Measurements from ENCODE around the gene SGK1. TPM values are rescaled to one million over a fixed set of nuclear protein-coding genes. Genes with fewer than 3 reads are reported as not detected.
"Not testable (repeated sequence)": the region's sequence is repeated elsewhere in the genome, so short reads cannot be mapped to it uniquely, and the experiment has no call there.

SGK1 gene
- total RNA-seq, 2 donors from 2014 or later = 63.5 to 728 TPM

GRCh38 chr6:134205366-134205765, 112.5 kb downstream of the SGK1 start:
- DNase-seq (no peak), ATAC-seq (no peak)
- intact Hi-C loops (cut with DNase I, micrococcal nuclease) = no loop called here

DNA sequence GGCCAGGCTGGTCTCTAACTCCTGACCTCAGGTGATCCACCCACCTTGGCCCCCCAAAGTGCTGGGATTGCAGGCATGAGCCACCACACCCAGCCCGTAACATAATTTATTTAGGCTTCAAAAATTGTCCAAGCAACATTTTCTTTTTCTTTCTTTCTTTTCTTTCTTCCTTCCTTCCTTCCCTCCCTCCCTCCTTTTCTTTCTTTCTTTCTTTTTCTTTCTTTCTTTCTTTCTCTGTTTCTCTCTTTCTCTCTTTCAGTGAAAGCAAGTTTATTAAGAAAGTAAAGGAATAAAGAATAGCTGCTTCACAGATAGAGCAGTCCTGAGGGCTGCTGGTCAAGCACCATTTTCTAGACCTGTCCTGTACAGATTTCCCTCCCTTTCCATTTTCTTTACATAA, 113.2 kb downstream of the SGK1 start:
- intact Hi-C loops (cut with DNase I, micrococcal nuclease); DNase-seq; ATAC-seq: not testable (repeated sequence)

DNA sequence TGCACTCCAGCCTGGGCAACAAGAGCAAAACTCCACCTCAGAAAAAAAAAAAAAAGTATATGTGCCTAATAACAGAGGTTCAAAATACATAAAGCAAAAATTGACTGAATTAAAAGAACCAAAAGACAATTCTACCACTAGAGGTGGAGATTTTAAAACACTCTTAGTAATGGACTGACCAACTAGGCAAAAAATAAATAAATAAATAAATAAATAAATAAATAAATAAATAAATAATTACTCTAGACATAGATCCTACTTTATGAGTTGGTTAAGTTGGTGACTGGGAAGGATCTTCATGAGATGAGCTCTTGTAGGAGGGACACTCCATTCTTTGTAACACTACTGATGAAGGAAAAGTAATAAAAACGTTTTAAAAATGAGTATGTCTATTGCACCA, 113.9 kb downstream of the SGK1 start:
- ATAC-seq (no peak), DNase-seq (no peak)
- intact Hi-C loops (cut with DNase I, micrococcal nuclease) = no loop called here

- DNase-seq (no peak), ATAC-seq (no peak)
- intact Hi-C loops (cut with DNase I, micrococcal nuclease) = no loop called here
Measured at GRCh38 chr6:134201716-134202115, 116.2 kb downstream of the SGK1 start.

GRCh38 chr6:134199848-134200606, 117.9 kb downstream of the SGK1 start:
- ATAC-seq = no peak
- DNase-seq = no peak
- intact Hi-C loops (cut with DNase I, micrococcal nuclease) = no loop called here

- ATAC-seq (no peak), DNase-seq (no peak)
- intact Hi-C loops (cut with DNase I, micrococcal nuclease) = no loop called here
Measured at GRCh38 chr6:134198093-134198492, 119.8 kb downstream of the SGK1 start.

GRCh38 chr6:134197685-134198084, 120.2 kb downstream of the SGK1 start:
- ATAC-seq; intact Hi-C loops (cut with DNase I, micrococcal nuclease); DNase-seq: not testable (repeated sequence)

DNA sequence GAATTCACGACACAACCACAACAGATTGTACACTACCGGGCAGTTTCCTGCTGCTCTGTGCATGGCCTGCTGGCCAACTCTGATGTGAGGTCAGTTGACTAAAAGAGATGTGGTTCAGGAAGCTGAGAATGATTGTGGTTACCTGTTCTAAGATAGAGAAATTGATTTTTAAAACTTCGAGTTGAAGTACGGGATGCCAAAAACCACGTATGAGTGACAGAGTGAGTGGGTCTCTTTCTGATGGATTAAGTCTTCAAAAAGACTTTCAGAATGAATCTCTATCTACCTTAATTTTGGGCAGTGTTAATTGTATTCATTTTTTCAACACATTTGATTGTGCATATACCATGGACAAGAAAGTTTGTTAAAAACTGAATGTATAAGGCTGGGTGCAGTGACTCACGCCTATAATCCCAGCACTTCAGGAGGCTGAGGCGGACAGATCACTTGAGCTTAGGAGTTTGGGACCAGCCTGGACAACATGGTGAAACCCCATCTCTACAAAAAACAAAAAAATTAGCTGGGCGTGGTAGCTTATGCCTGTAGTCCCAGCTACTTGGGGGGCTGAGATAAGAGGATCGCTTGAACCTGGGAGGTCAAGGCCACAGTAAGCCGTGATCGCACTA, 121.2 kb downstream of the SGK1 start:
- no peak for ATAC-seq
- DNase-seq = no peak
- intact Hi-C loops (cut with DNase I, micrococcal nuclease) = no loop called here

- ATAC-seq (no peak), DNase-seq (no peak)
- intact Hi-C loops (cut with DNase I, micrococcal nuclease) = no loop called here
Measured at GRCh38 chr6:134195985-134196384, 121.9 kb downstream of the SGK1 start.

GRCh38 chr6:134195164-134195906, 122.6 kb downstream of the SGK1 start:
- ATAC-seq (no peak), DNase-seq (no peak)
- intact Hi-C loops (cut with DNase I, micrococcal nuclease) = no loop called here

- intact Hi-C loops (cut with DNase I, micrococcal nuclease) = no loop called here
- no peak for DNase-seq
- no peak for ATAC-seq
Measured at GRCh38 chr6:134193536-134194498, 124.1 kb downstream of the SGK1 start.

DNA sequence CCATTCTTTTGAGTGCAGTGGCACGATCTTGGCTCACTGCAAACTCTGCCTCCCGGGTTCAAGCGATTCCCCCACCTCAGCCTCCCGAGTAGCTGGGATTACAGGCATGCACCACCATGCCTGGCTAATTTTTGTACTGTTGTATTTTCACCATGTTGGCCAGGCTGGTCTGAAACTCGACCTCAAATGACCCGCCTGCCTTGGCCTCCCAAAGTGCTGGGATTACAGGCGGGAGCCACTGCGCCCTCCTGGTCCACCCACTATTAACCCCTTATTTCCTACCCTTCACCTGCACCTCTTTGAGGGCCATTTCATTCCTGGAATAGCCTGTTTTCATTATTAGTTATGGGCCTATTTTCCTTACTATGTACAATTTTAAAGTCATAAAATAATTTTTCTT, 125.3 kb downstream of the SGK1 start:
- ATAC-seq; intact Hi-C loops (cut with DNase I, micrococcal nuclease); DNase-seq: not testable (repeated sequence)

- intact Hi-C loops (cut with DNase I, micrococcal nuclease) = no loop called here
- DNase-seq (no peak), ATAC-seq (no peak)
Measured at GRCh38 chr6:134190883-134191282, 127.0 kb downstream of the SGK1 start.

DNA sequence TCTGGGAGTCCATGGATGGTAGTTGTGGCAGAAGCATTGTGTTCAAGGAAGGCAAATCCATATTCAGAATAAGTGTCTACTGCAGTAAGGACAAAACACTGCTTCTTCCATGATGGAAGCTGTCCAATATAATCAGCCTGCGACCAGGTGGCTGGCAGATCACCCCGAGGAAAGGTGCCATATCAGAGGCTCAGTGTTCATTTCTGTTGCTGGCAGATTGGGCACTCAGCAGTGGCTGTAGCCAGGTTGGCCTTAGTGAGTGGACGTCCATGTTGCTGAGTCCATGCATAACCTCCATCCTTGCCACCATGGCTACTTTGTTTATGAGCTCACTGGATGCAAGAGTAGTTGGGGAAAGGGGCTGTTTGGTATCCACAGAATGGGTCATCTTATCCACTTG, 130.2 kb downstream of the SGK1 start:
- no peak for DNase-seq
- intact Hi-C loops (cut with DNase I, micrococcal nuclease) = no loop called here
- no peak for ATAC-seq

- intact Hi-C loops (cut with DNase I, micrococcal nuclease) = no loop called here
- DNase-seq = no peak
- no peak for ATAC-seq
Measured at GRCh38 chr6:134187154-134187553, 130.8 kb downstream of the SGK1 start.

DNA sequence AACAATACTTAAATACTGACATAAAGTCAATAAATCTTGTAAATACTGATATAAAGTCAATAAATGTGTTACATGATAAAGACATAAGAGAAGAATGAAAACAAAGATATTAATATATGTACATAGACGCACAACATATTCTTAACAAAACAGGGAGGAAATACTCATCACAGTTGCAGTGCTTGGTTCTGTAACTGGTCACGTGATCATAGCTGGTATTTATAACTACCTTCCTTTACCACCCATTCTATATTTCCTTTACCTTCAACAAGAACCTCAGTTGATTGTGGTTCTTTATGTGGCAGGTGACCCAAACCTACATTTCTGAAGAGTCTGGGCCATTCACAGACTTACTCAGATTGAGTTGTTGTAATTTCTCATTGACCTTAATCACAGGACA, 131.6 kb downstream of the SGK1 start:
- intact Hi-C loops (cut with DNase I, micrococcal nuclease) = no loop called here
- ATAC-seq = no peak
- no peak for DNase-seq

GRCh38 chr6:134185277-134185676, 132.6 kb downstream of the SGK1 start:
- intact Hi-C loops (cut with DNase I, micrococcal nuclease) = no loop called here
- ATAC-seq (no peak), DNase-seq (no peak)

DNA sequence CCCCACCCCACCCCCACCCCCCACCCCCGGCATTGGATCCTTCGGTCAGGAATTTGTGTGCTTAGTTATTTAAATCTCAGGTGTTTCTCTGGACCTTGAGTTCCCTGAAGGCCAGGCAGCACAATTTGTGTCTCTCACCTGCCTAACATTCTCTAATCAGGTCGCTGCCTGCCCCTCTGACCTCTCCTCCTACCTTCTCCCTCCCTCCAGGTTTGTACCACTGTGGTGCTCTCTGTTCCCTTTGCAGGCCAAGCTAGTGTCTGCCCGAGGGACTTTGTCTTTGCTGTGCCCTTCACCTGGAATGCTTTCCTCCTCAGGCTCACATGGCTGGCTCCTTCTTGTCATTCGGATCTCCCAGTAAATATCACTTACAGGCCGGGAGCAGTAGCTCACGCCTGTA, 134.1 kb downstream of the SGK1 start:
- intact Hi-C loops (cut with DNase I, micrococcal nuclease) = no loop called here
- ATAC-seq (no peak), DNase-seq (no peak)

DNA sequence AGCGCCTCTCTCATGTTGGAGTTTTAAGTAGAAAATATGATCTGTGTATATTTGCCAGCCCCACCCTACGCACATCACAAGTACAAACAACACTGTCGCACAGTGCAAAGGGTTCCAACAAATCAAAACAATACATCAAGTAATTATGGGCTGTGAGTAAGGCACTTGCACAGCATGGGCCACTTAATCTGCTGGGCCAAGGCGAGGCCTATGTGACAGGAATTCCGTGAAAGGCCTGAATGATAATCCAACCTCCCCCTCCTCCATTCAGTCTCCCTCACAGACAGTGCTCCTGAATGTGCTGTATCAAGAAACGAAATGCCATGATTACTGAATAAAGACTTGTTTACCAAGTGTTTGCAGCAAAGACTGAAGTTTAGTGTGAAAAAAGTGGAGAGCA, 135.4 kb downstream of the SGK1 start:
- DNase-seq = no peak
- intact Hi-C loops (cut with DNase I, micrococcal nuclease) = no loop called here
- no peak for ATAC-seq

Measured in left colon (tissue), 2 donors.